GM19193 (cell line): ENCODE data around the gene SKOR1.

Experiments
- POLR2A ChIP-seq: IDR thresholded peaks from 4 replicates; pipeline ENCODE4 v1.6.1; 2011; ENCODE audit not compliant: insufficient read depth, insufficient read length; ENCODE audit errors: extremely low read depth

SKOR1 gene

DNA sequence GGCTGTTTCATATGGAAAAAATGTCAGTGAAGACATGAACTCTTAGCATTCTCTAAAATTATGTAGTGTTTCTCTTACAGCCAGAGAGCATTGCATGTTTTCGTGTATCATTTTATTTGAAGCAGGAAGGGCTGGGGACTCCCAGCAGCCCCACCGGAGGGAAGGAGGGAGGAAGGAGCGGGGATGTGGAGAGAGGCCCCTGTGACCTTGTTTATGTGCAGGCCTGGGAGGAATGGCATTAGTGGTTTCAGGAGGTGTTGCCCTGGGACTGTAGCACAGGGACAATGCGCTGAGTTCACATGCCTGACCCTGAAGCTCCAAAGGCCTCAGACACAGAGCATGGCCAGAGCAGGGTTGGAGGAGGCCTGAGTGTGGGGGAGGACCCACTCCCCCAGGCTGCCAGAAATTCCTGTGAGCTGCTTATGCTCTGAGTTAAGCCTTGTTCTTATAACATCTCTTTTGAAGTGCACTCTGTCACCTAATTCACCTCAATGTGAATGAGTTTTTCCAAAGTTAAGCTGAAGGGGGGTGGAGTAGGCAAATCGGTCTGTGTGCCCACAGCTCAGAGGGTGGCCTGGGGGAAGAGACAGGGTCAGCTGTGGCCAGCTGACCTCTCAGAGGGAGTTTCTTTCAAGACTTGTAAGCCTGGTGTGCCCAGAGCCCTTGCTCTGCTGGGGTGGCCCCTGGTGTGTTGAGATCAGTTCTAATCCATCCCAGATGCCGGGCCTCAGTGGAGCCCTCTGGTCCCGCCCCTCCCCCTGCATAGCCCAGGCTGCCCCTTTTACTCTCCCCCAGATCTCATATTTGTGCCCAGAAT, 18.5 kb downstream of the SKOR1 start:
- TF ChIP-seq POLR2A, result no peak

DNA sequence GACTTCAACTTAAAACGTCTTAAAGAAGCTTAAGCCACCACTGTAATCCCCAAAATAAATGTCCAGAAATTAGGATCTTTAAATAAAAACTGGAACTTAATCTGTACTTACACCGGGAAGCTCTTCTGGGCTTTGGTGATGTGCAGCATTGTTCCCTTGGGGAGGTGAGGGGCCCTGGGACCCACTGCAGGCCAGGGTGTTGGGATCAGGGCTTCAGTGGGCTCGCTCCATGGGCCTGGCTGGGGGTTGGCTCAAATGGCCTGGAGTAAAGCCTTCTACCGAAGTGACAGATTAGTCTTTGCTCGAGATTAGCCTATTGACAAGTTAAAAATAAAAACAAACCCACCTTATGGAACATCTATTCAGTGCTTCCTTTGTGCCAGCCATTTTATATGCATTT, 20.7 kb downstream of the SKOR1 start:
- no peak for TF ChIP-seq POLR2A

DNA sequence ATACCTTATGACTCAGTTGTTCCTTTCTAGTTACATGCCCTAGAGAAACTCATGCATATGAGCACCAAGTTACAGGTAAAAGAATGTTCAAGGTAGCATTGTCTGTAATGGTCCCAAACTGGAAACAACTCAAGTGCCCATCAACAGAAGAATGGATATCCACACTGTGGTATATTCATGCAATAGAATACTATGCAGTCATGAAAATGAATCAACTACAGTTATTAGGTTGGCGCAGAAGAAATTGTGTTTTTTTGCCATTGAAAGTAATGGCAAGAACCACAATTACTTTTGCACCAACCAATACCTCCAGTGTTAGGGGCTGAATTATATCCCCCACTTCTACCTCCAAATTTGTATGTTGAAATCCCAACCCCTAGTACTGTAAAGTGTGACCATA, 24.2 kb downstream of the SKOR1 start:
- no peak for TF ChIP-seq POLR2A

DNA sequence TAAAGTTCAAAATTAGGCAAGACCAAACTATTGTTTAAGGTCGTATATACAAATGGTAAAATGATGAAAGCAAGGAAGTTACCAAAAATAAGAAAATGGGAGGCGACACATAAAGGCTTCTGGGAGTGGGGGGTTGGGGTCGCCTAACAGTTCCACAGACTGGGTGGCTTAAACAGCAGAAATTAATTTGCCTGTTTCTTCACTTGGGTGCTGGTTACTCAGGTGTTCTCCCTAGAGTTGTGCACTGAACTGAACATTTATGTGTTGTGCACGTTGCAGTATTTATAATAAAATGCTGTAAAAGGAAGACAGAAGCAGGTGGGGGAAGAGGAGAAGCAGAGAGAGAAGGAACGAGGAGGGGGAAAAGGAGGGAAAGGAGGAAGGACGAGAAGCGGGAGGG, 25.0 kb downstream of the SKOR1 start:
- TF ChIP-seq POLR2A, result no peak

DNA sequence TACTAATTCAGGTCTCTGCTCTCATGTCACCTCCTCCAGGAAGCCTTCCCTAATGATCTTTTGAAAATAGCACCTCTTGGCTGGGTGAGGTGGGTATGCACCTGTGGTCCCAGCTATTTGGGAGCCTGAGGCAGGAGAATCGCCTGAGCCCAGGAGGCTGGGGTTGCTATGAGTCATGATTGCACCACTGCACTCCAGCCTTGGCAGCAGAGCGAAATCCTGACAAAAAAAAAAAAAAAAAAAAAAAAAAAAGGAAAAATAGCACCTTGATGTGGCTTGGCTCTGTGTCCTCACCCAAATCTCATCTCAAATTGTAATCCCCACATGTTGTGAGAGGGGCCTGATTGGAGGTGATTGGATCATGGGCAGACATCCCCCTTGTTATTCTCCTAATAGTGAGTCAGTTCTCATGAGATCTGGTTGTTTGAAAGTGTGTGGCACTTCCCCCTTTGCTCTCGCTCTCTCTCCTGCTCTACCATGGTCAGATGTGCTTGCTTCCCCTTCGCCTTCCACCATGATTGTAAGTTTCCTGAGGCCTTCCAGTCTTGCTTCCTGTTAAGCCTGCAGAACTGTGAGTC, 25.8 kb downstream of the SKOR1 start:
- TF ChIP-seq POLR2A, result no peak

DNA sequence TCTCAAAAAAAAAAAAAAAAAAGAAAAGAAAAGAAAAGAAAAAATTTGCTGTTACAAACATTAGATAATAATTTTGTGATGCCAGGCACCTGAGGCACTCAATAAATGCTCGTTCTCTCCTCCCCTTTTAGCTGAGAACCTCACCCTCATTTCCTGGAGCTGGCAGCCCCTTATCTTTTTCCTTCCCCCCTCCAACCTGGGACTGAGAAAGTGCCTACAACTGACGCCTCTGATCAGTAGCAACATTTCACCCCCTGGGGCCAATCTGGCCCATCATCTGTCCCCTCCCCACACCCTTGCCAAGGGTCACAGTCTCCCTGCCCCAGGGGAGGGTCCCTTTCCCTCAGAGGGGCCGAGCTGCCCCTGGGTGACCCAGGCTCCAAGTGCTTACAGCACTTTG, 27.1 kb downstream of the SKOR1 start:
- no peak for TF ChIP-seq POLR2A

DNA sequence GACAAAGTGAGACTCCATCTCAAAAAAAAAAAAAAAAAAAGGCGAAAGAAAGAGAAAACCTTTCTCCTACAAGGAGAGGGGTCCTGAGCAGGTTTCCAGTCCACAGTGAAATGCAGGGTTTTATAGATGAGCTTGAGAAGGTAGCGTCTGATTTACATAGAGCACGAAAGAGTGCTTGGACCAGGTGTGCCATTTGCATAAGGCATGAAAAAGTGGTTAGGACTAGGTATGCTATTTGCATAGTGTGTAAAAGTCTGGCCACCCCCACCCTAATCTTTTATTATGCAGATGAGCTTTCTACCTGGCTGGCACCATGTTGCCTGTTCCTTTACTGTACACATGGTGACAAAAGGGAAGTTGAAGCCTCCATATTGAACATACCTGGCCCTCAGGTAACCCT, 28.1 kb downstream of the SKOR1 start:
- TF ChIP-seq POLR2A, result no peak

DNA sequence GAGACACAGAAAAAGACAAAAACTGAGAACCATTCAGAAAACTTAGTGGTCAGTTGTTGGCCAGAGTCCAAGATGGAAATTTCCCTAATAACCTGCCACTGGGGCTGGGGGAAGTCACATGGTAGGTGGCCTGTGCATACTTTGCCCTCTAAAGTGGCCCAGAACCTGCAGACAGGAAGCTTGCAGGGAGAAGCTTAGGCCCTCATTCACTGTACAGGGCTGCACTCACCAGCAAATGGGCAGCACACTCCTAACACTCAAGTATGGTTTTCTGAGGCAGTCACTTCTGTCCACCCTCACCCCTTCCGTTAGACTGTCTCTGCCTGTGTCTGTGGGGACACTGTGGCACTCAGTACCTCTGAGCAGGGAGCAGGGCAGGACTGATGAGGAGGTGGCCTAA, 29.0 kb downstream of the SKOR1 start:
- TF ChIP-seq POLR2A, result no peak

DNA sequence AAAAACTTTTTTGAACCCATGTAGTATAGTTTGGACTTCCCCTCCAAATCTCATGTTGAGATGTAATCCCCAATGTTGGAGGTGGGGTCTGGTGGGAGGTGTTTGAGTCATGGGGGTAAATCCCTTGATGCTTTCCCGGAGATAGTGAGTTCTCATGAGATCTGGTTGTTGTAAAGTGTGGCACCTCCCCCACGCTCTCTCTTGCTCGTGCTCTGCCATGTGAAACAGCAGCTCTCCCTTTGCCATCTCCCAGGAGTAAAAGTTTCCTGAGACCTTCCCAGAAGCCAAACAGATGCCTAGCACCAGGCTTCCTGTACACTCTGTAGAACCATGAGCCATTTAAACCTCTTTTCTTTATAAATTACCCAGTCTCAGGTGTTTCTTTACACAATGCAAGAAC, 30.5 kb downstream of the SKOR1 start:
- no peak for TF ChIP-seq POLR2A

DNA sequence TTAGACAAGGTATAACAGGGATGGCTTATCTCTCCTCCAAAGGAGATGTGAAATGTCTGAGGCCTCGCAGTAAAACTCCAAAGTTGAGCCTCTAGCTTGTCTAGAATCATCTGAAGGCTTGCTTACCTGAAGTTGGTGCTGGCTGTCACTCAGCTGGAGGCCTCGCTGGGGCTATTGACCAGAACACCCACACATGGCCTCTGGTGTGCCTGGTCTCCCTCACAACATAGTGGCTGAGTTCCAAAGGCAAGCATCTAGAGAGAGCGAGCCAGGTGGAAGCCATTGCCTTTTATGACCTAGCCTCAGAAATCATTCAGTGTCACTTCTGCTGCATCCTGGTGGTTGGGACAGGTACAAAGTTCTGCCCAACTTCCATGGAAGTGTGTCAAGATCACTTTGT, 31.9 kb downstream of the SKOR1 start:
- no peak for TF ChIP-seq POLR2A

DNA sequence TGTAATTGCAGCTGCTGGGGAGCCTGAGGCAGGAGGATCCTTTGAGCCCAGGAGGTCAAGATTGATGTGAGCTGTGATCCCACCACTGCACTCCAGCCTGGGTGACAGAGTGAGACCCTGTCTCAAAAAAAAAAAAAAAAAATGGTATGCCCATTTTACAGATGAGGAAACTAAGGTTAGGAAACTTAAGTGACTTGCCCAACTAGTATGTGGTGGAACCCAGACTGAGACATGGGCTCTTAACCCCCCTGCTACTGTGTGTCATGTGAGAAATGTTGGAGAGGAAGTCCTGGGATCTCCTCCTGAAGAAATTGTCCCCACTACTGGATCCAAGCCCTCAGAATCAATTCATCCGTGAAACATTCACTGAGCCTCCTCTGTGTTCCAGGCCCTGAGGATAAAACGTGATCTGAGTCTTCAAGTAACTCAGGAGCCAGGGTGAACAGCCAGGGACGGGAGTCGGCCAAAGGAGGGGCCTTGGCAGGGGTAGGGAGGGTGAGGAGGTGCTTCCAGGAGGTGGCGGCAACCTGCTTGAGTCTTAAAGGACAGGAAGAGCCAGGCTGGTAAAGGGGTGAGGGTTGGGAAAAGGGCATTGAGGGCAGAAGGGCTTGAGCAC, 34.1 kb downstream of the SKOR1 start:
- TF ChIP-seq POLR2A, result no peak

DNA sequence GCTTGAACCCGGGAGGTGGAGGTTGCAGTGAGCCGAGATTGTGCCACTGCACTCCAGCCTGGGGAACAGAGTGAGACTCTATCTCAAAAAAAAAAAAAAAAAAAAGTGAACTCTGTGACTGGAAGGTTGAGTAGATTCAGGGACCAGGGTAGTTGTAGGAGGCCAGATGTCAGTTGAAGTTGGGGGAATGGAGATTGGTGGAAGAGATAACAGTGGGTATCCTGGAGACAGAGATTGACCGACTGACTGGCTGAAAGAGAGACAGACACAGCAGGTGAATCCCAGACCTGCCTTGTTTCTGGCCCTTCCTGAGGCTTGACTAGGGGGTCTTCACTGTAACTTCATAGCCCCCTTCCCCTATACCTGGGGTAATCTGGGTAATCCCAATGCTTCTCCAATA, 36.7 kb downstream of the SKOR1 start:
- TF ChIP-seq POLR2A, result no peak

DNA sequence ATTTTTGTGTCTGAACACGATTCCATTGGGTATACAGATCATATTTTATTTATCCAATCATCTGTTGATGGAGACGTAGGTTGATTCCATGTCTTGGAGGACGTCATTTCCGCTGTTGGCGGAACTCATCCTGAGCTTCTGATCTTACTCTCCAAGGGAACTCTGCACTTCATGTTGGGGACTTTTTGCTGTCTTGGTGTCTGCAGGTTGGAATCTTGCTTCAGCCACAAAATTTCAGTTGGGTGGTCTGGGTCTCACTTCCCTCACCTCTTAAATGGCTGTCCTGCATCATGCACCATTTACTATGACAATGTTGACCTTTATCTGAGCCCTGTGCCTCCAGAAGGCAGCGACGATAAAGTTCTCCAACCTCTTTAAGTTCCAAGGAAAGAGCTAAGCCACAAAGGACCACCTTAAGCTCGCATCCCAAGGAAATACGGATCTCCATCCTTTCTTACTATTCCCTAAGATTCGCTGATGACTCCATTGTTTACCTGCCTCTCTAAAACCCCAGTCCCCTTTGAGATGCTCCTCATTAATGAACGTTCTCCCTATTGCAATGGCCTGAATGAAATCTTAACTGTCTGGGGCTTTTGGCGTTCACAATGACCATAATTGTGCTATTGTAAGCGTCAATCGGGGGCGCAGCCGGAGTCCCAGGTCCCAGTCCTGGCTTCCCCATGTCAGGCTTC, 37.6 kb downstream of the SKOR1 start:
- no peak for TF ChIP-seq POLR2A

DNA sequence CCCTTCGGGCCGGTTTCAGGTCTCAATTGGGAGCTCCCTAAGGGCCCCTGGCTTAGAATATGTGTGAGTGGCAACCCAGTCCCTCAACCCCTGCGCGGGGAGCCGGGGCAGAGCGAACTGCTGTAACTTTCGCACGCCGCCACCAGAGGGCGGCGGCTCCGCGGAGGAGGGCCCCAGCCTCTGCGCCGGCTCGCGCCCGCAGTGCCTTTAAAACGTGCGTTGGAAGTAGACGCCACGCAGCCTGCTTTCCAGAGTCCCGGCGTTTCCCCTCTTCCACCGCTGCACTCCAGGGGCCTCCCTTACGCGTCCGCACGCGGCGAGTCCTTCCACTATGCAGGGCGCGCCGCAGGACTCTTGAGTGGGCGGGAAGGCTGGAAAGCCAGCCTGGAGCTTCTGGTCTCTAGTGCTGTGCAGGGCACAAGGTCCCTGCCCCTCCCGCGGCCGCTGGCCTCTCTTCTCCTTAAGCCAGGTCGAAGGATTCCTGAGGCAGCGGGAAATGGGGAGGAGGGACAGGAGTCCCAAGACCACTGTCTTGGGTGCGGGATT, 38.2 kb downstream of the SKOR1 start:
- no peak for TF ChIP-seq POLR2A

DNA sequence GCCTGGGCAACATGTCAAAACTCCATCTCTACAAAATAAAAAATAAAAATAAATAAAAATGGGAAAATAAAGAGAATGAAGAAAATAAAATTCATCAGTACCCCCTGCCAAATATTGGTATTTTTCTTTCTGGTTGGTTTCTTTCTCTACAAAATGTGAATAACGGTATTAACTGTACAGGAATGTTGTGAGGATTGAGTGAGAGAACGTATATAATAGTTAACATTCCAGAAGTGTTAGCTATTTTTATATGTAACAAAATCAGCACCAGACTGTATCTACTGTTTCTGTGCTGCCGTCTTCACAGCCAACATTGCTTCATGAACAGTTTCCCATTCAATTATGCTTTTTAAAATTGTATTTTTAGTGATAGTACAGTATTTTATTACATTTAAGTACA, 40.0 kb downstream of the SKOR1 start:
- no peak for TF ChIP-seq POLR2A
